ENCODE results near the gene SH3BP1. TPM values are rescaled to one million over a fixed set of nuclear protein-coding genes. Genes with fewer than 3 reads are reported as not detected.
"Not testable (repeated sequence)": the region's sequence is repeated elsewhere in the genome, so short reads cannot be mapped to it uniquely, and the experiment has no call there.

The SH3BP1 gene
- total RNA-seq, 1 donor from 2014 or later: 161 TPM

DNA sequence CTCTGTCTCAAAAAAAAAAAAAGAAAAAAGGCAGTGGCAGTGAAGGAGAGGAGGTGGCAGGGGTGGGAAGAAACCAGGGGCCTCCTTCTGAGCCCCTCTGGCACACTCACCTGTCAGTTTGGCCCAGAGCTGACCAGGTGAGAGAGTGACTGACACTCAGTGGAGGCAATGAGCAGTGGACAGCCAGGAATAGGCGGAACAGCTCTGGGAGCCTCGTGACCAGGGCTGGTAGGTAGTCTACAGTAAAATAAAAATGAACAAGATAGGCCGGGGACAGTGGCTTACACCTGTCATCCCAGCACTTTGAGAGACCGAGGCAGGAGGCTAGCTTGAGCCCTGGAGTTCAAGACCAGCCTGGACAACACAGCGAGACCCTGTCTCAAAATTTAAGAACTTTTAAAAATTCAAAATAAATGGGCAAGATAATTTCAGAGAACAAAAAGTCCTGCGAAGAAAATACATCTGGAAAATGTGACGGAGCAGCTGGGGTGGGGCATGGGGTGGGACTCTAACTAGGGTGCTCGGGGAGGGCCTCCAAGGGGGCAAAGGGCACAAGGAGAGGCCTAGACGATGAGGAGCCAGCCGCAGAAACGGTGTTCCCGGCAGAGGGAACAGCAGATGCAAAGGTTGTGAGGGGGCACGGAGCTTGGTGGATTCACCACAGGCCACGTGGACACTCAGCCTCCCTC, 15.2 kb downstream of the SH3BP1 start:
- intact Hi-C loops (cut with micrococcal nuclease): no loop called here

DNA sequence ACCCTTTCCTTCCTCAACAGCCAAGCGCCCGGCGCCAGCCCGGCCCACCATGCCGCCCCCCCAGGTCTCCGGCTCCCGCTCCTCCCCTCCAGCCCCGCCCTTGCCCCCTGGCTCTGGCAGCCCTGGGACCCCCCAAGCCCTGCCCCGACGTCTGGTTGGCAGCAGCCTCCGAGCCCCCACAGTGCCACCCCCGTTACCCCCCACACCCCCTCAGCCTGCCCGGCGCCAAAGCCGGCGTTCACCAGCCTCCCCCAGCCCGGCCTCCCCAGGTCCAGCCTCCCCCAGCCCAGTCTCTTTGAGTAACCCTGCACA, 15.7 kb downstream of the SH3BP1 start:
- intact Hi-C loops (cut with micrococcal nuclease): no loop called here

DNA sequence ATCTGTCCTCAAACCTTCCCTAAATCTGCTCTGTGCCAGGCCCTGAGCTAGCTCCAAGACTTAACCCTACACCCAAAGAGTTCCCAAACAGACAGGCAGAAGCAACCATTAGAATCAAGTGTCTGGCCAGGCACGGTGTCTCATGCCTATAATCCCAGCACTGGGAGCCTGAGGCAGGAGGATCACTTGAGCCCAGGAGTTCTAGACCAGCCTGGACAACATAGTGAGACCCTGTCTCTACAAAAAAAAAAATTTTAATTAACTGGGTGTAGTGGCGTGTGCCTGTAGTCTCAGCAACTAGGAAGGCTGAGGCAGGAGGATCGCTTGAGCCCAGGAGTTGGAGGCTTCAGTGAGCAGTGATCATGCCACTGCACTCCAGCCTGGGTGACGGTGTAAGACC, 17.1 kb downstream of the SH3BP1 start:
- intact Hi-C loops (cut with micrococcal nuclease): not testable (repeated sequence)

DNA sequence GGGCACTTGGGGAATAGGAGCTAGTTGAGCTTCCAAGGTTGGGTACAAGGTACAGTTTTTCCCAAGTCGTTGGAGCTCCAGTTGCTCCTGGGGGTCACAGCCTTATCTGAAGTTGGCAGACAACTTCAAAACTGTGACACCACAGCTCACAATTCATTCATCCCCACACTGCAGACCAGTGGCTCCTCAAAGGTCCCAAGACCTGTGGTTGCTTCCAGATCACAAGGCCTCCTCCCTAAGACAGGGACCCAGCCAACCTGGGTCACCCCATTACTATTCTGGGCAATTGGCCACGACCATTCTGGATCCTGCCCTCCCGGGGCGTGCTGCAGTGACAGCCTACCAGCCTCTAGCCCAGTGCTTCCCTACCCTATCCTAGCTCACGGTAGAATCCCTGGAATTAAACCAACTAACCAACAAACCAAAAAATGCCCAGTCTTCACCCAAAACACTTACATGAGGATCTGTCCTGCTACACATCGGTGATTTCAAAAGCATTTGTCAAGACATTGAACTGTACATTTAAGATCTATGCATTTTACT, 18.2 kb downstream of the SH3BP1 start:
- intact Hi-C loops (cut with micrococcal nuclease): loop anchor here (1.0 kb wide), 2 partner anchors 14 to 20 kb away; no protein-coding TSS in a partner anchor

DNA sequence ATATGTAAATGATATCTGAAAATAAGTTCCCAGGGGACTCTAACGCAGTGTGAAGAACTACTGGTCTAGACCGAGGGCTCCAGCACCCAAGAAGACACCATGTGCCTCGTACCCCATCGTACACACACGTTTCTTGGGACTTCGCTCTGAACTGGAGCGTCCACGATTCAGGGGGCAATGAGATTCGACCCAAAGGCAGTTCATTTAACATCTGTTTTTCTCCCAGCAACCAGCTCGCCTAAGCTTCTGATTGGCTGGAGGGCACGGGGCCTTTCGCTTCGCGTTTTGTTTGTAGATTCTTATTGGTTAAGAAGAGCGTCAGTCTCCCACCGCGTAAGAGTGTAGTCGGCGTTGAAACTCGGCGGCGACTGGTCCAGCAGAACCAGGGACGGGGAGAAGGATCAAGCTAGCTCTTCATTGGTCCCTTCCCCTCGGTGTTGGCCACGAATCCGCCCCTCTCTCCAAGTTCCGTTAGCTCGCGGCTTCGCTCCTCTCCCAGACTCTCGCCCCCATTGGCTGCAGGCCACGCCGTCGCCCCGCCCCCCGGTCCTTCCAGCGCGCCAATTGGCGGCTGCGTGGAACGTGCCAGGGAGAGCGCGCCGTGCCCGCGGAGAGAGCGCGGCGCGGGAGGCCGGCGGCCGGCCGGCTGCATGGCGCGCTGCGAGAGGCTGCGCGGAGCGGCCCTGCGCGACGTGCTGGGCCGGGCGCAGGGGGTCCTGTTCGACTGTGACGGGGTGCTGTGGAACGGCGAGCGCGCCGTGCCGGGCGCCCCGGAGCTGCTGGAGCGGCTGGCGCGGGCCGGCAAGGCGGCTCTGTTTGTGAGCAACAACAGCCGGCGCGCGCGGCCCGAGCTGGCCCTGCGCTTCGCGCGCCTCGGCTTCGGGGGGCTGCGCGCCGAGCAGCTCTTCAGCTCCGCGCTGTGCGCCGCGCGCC, 18.9 kb downstream of the SH3BP1 start, which contains the start of gene PDXP:
Gene PDXP, plus strand, starts transcription at position 591 of the 933 bp plus-strand sequence. Its CDS starts 60 bp downstream, at position 651.
- intact Hi-C loops (cut with micrococcal nuclease): loop anchor here (1.0 kb wide), 2 partner anchors 15 to 19 kb away; no protein-coding TSS in a partner anchor

DNA sequence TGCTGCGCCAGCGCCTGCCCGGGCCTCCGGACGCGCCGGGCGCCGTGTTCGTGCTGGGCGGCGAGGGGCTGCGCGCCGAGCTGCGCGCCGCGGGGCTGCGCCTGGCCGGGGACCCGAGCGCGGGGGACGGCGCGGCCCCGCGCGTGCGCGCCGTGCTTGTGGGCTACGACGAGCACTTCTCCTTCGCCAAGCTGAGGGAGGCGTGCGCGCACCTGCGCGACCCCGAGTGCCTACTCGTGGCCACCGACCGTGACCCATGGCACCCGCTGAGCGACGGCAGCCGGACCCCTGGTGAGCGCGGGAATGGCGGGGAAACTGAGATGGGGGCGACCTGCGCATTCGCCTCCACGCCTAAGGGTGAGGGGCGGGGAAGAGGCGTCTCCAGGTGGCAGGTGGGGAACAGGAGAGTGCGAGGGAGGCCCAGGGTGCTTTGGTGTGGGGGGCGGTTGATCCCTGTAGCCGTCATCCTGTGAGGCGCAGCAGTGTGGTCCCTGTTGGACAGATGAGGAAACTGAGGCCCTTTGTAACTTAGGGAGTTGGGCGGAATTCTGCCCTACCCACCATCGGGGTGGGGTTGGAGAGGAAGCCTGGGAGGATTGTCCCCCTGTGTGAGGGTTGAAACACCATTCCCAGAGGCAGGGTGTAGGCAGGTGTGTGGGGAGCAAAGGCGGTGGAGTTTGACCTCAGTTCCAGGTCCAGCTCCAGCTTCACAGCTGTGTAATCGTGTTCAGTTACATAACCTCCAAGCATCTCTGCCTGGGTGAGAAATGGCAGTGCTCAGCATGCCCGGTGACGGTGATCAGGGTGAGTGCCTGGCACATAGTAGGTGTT, 19.8 kb downstream of the SH3BP1 start:
- intact Hi-C loops (cut with micrococcal nuclease): no loop called here

DNA sequence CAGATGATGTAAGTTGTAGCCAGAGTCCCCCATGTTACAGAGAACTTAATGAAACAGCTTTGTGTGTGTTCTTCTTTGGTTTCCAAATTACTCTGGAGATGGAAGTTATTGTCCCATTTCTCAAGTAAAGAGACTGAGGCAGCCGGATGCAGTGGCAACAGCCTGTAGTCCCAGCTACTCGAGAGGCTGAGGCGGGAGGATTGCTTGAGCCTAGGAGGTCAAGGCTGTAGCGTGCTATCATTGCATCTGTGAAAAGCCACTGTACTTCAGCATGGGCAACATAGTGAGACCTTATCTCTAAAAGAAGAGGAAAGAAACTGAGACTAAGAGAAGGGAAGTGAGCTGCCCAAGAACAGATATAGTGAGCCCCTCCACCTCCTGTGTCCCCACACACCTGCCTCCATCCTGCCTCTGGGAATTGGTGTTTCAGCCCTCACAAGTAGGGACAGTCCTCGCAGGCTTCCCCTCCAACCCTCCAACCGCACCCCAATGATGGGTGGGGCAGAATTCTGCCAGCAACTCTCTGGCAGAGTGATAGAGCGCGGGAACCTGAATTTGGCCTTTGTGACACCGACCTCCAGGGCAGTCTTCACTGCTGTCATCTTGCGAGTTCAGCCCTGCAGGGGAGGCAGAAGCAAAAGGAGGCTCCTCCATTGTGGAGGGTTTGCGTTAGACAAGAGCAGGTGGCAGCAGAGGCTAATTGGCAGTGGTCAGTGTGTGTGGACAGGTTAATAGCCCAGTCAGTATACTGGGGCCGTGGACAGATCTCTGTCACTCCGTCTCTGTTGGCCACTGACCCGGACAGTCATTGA, 20.6 kb downstream of the SH3BP1 start:
- intact Hi-C loops (cut with micrococcal nuclease): no loop called here

DNA sequence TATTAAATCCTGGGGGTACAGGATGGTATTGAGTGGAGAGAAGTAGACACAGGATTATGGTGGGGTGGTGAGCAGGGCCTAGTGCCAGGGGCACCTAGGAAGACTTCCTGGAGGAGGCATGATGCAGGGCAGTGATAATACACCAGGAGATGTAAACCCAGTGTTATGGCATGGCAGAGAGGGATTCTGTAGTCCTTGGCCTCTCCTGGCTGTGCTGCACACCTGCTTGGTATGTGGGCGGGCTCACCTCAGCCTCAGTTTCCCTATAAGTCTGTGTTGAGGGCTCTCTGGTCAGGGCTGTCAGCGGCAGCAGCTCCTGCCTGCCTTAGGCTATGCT, 21.2 kb downstream of the SH3BP1 start:
- intact Hi-C loops (cut with micrococcal nuclease): no loop called here

DNA sequence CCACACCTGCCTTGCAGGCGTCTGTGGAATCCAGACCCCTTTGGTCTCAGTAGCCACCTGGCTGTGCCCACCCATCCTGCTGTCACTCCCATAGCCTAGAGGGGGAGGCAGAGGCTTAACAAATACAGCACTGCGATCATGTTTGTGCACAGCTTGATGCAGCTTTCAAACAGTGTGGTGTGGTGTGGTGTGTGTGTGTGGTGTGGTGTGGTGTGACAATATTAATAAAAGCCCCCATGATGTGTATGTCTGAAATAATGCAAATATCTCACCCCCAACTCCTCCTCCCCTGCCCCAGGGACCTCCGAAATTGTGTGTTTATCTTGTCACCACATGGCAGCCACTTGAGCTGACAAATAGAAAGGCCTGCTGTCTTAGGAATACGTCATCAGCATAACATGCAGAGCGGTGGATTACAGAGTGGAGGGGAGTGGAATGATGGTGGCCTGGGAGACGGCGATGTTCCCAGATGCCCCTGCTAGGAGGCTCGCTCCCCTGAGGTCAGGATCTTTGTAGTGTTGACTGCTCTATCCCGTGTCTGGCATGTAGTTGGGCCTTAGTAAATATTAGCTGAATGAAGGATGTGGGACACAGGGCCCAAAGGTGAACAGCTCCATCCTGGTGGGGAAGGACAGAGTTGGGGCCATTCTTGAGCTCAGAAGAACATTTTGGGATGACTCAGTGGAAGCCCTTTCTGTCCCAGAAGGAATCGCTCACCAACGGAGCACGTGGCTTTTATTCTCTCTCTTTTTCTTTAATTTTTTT, 21.9 kb downstream of the SH3BP1 start:
- intact Hi-C loops (cut with micrococcal nuclease): no loop called here

DNA sequence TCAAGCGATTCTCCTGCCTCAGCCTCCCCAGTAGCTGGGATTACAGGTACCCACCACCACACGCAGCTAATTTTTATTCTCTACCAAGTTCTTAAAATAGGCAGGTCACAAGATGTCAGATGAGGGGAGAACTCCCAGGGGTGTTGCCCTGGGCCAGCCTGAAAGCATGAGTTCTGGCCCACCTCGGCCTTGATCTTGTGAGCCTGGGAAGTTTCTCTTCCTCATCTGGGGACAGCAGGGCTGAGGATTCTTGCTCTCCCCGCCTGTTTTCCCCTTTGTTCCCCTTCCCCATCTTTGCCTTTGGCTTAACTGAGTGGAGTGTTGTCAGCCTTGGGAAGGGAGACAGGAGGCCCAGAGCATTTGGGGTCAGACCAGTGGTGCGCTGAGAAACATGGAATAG, 22.6 kb downstream of the SH3BP1 start:
- intact Hi-C loops (cut with micrococcal nuclease): no loop called here

DNA sequence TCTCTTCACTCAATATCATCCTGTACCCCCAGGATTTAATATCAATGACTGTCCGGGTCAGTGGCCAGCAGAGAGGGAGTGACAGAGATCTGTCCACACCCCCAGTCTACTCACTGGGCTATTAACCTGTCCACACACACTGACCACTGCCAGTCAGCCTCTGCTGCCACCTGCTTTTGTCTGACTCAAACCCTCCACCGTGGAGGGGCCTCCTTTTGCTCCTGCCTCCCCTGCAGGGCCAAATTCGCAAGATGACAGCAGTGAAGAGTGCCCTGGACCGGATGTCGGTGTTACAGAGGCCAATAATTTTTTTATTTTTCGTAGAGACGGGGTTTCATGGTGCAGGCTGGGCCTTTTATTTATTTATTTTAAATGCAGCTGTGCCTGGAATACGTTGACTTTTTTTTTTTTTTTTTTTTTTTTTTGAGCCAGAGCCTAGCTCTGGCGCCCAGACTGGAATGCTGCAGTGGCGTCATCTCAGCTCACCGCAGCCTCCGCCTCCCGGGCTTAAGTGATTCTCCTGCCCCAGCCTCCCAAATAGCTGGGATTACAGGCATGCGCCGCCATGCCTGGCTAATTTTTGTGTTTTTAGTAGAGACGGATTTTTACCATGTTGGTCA, 24.2 kb downstream of the SH3BP1 start:
- intact Hi-C loops (cut with micrococcal nuclease): no loop called here

DNA sequence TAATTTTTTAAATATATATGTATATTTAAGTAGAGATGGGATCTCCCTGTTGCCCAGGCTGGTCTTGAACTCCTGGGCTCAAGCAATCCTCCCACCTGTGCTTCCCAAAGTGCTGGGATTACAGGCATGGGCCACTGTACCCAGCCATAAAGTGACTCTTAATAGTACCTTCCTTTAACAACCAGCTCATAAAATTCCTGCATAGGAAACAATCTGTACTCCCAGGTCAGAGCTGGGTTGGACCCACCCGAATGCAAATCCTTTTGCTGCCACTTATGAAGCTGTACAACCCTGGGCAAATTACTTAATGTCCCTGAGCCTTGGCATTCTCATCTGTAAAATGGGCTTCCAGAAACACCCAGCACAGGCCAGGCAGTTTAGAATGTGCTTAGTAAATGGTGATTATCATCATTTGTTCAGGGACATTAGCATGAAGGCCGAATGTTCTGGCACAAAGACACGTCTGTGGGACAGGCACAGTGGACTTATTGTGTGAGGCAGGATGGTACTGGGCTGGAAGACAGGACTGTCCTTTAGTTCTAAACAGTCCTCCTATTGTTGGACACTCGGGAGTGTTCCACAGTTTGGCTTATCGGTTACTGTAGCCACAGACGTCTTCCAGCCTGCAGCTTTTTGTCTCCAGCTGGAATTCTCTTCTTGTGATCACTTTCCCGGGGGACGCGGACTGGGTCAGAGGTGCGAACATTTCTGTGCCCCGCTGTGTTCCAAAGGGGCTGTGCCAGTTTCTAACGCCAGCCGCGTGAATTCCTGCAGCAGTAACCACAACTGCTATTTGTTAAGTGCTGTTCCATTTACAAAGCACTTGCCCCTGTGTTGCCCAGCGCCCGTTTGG, 25.0 kb downstream of the SH3BP1 start:
- intact Hi-C loops (cut with micrococcal nuclease): no loop called here

DNA sequence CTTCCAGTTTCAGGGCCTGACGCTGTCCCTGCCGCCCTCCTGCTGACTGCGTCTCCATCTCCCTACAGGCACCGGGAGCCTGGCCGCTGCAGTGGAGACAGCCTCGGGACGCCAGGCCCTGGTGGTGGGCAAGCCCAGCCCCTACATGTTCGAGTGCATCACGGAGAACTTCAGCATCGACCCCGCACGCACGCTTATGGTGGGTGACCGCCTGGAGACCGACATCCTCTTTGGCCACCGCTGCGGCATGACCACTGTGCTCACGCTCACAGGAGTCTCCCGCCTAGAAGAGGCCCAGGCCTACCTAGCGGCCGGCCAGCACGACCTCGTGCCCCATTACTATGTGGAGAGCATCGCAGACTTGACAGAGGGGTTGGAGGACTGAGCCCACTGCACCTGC, 26.0 kb downstream of the SH3BP1 start:
- intact Hi-C loops (cut with micrococcal nuclease): no loop called here

DNA sequence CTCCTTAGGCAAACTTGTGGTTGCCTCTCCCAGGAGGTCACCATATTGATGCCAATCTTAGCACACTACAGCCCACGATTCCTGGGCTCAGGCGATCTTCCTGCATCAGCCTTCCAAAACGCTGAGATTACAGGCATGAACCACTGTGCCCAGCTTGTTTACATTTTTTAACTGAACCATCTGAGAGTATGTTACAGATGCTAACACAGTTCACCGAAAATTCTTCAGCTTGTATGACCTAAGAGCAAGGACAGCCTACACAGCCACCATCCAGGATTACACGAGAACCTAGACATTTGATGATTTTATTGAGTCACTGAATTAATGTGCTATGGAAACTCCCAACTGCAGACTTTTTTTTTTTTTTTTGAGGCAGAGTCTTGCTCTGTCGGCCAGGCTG, 30.1 kb downstream of the SH3BP1 start:
- intact Hi-C loops (cut with micrococcal nuclease): no loop called here

DNA sequence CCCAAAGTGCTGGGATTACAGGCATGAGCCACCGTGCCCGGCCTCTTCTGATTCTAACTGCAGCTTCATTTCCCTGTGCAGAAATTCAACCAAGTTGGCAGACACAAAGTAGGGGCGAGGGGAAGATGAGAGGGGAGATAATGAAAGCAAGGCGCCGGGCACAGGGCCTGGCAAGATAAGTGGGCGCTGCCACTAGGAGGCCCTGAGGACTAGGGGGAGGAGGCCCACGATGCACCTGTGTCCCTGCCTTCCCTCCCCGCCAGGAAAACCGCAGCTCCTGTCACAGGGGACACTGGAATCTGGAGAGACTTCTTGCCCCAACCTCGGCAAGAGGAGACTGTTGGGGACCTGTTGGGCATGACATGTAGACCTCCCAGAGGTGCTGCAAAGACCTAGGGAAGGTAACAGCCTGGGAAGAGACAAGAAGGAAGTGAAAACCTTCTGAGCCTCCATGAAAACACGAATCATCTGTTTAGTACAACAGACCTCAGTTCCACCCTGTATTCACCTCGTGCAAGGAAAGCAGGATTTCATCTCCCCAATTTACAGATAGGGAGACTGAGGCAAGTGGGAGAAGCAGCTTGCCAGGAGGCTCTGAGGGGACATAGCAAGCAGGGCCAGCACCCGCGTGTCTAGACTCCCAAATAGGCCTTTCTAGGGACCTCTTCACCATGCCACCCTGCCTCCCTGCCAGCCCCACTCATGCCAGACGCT, 32.9 kb downstream of the SH3BP1 start:
- intact Hi-C loops (cut with micrococcal nuclease): loop anchor here (10.0 kb wide), 1 partner anchor 172 kb away; the partner anchor contains the start of genes ANKRD54 and EIF3L

DNA sequence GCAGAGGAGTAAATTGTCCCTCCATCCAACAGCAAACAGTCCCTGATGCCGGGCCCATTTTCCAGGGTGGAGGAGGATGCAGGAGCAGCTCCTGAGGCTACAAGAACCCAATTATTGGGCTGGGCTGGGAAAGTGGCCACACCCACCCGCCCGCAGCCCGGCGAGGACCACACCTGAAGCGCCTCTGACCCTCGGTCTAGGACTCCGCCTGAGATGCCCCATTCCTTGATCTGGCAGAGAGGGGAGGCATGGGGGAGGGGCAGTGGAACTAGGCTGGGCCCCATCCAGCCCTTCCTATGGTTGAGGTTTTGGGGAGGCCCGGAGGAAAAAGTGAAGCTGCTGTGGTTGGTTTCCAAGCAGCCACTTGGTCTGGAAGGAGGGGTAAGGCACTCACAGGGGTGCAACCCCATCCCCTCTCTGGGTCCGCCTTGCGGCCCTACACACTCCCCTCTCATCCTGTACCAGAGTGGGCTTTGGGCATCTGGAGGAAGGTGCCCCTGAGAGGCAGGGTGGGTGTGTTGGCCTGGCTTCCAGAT, 33.5 kb downstream of the SH3BP1 start:
- intact Hi-C loops (cut with micrococcal nuclease): loop anchor here (10.0 kb wide), 1 partner anchor 172 kb away; the partner anchor contains the start of genes ANKRD54 and EIF3L

DNA sequence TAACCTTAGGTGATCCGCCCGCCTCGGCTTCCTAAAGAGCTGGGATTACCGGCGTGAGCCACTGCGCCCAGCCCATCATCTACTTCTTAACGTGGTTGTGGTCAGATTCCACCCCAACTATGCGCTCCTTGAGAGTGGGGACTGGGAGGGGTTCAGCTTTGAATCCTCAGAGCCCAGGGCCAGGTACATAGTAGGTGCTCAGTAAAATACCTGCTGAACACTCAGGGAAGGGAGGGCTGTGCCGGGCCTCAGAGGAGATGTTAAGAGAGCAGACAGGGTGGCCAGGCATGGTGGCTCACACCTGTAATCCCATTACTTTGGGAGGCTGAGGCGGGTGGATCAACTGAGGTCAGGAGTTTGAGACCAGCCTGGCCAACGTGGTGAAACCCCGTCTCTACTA, 34.8 kb downstream of the SH3BP1 start:
- intact Hi-C loops (cut with micrococcal nuclease): loop anchor here (10.0 kb wide), 1 partner anchor 171 kb away; the partner anchor contains the start of genes ANKRD54 and EIF3L

Measured in T-helper 2 cell treated with Interferon-gamma antibody and Interleukin-4, amounts not matched to agents 100 ng/mL and 5 ng/mL, for 36 hours (primary cell).